ENCODE results near the gene NR2F6.
A peak's percentile ranks its signal among the peaks of the same experiment; 100 is the strongest.

The NR2F6 gene

GRCh38 chr19:17232258-17232657 is 13.5 kb downstream of the NR2F6 start:
- no peak for DNase-seq (ENCODE audit: insufficient read length, low spot score)
- TF ChIP-seq PAX5 (IDR thresholded peaks at IDR 0.05; ENCODE audit: insufficient read depth, low read length, severe bottlenecking): no peak
- TF ChIP-seq SPI1 (IDR thresholded peaks at IDR 0.05; ENCODE audit: low read depth, low read length): no peak
- no peak for TF ChIP-seq POLR2A (IDR thresholded peaks at IDR 0.05; ENCODE audit: low read depth, low read length)
- TF ChIP-seq TAF1 (IDR thresholded peaks at IDR 0.05; ENCODE audit: low read depth, low read length): no peak
- no peak for TF ChIP-seq POU2F2 (IDR thresholded peaks at IDR 0.05; ENCODE audit: low read depth, low read length)
- no peak for FAIRE-seq

DNA sequence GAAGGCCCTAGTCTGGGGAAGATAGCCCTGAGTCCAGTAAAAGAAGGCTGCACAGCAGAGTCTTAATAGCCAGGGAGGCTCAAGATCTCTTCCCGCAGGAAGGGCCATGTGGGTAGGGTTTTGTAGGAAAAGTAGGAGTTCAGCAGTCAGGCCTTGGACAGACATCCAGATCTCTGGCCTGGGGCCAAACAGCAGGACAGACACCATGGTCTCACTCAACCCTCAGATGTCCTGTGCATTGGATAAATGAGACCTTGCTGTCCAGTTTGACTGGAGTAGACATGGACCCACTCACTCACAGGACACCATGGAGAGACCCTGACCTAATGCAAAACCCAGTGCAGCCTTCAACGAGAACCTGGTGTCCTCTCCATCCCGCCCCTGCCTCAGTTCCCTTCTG is 15.8 kb downstream of the NR2F6 start:
- TF ChIP-seq TAF1 (IDR thresholded peaks at IDR 0.05; ENCODE audit: low read depth, low read length) (no peak), SPI1 (IDR thresholded peaks at IDR 0.05; ENCODE audit: low read depth, low read length) (no peak), POU2F2 (IDR thresholded peaks at IDR 0.05; ENCODE audit: low read depth, low read length) (no peak), POLR2AphosphoS5 (IDR thresholded peaks at IDR 0.05; ENCODE audit: low read depth, low read length) (no peak), PAX5 (IDR thresholded peaks at IDR 0.05; ENCODE audit: insufficient read depth, low read length, severe bottlenecking) (no peak), POLR2A (IDR thresholded peaks at IDR 0.05; ENCODE audit: low read depth, low read length) (no peak)
- no peak for DNase-seq (ENCODE audit: insufficient read length, low spot score)
- no peak for FAIRE-seq

GRCh38 chr19:17227798-17228367 is 17.8 kb downstream of the NR2F6 start:
- DNase-seq (ENCODE audit: insufficient read length, low spot score) (no peak), FAIRE-seq (no peak)
- no peak for TF ChIP-seq POLR2AphosphoS5 (IDR thresholded peaks at IDR 0.05; ENCODE audit: low read depth, low read length)
- TF ChIP-seq POLR2A (IDR thresholded peaks at IDR 0.05; ENCODE audit: low read depth, low read length): no peak
- no peak for TF ChIP-seq SPI1 (IDR thresholded peaks at IDR 0.05; ENCODE audit: low read depth, low read length)
- TF ChIP-seq PAX5 (IDR thresholded peaks at IDR 0.05; ENCODE audit: insufficient read depth, low read length, severe bottlenecking): no peak
- no peak for TF ChIP-seq POU2F2 (IDR thresholded peaks at IDR 0.05; ENCODE audit: low read depth, low read length)
- TF ChIP-seq TAF1 (IDR thresholded peaks at IDR 0.05; ENCODE audit: low read depth, low read length): no peak

DNA sequence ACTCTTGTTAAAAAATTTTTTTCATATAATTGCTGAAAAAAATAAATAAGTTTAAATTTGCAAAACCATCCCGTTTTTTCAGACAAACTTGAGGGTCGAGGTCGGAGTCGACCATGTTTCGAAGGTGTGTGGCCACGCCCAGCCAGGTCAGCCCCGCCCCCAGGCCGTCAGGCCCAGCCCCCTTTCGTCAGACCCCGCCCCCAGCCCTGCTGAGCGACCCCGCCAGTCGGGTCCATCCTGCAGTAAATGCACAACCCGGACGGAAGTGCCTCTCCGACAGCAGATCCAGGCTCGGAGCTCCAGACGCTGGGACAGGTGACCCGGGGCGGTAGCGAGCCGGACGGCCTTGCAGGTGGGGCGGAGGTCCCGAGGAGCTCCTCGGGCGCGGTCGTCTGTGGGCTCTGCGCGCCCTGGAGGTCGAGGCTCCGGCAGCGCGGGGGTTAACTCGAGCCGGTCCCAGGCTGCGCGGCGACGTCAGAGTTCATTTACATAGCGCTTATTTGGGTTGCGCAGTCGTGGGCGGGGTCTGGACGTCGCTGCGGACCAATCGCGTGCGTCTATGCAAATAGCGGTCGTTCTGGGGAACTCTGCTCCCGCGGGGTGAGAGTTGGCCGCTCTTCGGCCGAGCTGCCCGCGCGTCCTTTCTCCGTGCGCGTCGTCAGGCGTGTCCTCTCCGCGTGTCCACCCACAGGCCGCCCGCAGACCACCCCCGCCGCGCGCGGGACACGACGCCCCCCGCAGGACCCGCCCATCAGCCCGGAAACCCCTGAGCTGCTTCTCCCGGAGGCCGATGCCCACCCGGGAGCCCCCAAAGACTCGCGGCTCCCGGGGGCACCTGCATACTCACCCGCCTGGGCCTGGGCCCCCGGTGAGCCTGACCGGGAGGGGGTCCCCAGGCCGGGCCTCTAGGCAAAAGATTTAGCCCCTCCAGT is 19.5 kb downstream of the NR2F6 start, which contains the start of gene OCEL1:
TSS of gene OCEL1 (plus strand) at position 225 of the 932 bp plus-strand sequence. CDS start at position 247, 22 bp downstream.
- peak; percentile 94 for DNase-seq (ENCODE audit: insufficient read length, low spot score)
- peak; percentile 99 for TF ChIP-seq POU2F2 (IDR thresholded peaks at IDR 0.05; ENCODE audit: low read depth, low read length)
- peak; percentile 63; the same call in 1 of the 2 replicates for TF ChIP-seq TAF1 (IDR thresholded peaks at IDR 0.05; ENCODE audit: low read depth, low read length)
- peak; percentile 82 for TF ChIP-seq POLR2AphosphoS5 (IDR thresholded peaks at IDR 0.05; ENCODE audit: low read depth, low read length)
- TF ChIP-seq POLR2A (IDR thresholded peaks at IDR 0.05; ENCODE audit: low read depth, low read length): peak; percentile 79
- no peak for TF ChIP-seq PAX5 (IDR thresholded peaks at IDR 0.05; ENCODE audit: insufficient read depth, low read length, severe bottlenecking)
- no peak for TF ChIP-seq SPI1 (IDR thresholded peaks at IDR 0.05; ENCODE audit: low read depth, low read length)
- FAIRE-seq: peak; percentile 96

- DNase-seq (ENCODE audit: insufficient read length, low spot score): no peak
- TF ChIP-seq TAF1 (IDR thresholded peaks at IDR 0.05; ENCODE audit: low read depth, low read length): no peak
- TF ChIP-seq POLR2AphosphoS5 (IDR thresholded peaks at IDR 0.05; ENCODE audit: low read depth, low read length): no peak
- TF ChIP-seq POU2F2 (IDR thresholded peaks at IDR 0.05; ENCODE audit: low read depth, low read length): no peak
- no peak for TF ChIP-seq SPI1 (IDR thresholded peaks at IDR 0.05; ENCODE audit: low read depth, low read length)
- TF ChIP-seq POLR2A (IDR thresholded peaks at IDR 0.05; ENCODE audit: low read depth, low read length): no peak
- TF ChIP-seq PAX5 (IDR thresholded peaks at IDR 0.05; ENCODE audit: insufficient read depth, low read length, severe bottlenecking): no peak
- no peak for FAIRE-seq
Measured at GRCh38 chr19:17225053-17225452, 20.7 kb downstream of the NR2F6 start.

DNA sequence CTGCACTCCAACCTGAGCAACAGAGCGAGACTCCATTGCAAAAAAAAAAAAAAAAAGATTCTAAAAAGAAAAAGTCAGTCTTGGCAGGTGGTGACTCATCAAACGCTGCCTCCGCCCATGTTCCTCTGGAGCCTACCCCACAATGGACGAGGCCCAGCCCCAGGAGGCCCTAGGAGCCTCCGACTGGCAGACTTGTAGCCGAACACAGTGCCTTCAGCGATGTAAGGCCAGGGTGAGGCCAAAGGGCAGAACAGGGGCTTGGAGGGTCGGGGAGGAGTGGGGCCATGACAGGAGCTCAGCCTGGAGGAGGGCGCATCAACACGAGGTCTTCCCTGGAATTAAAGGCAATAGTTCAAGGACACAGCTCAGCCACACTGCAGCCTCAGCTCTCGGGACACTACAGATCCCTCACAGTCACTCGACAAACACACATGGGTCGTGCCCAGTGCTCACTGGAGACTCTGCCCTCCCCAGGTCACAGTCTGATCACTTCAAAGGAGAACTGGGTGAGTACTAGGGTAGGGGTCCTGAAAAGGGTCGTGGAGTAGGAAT is 25.4 kb downstream of the NR2F6 start:
- TF ChIP-seq POLR2AphosphoS5 (IDR thresholded peaks at IDR 0.05; ENCODE audit: low read depth, low read length): peak; percentile 56; the same call in 1 of the 2 replicates
- no peak for TF ChIP-seq POU2F2 (IDR thresholded peaks at IDR 0.05; ENCODE audit: low read depth, low read length)
- DNase-seq (ENCODE audit: insufficient read length, low spot score) (no peak), FAIRE-seq (no peak)

DNA sequence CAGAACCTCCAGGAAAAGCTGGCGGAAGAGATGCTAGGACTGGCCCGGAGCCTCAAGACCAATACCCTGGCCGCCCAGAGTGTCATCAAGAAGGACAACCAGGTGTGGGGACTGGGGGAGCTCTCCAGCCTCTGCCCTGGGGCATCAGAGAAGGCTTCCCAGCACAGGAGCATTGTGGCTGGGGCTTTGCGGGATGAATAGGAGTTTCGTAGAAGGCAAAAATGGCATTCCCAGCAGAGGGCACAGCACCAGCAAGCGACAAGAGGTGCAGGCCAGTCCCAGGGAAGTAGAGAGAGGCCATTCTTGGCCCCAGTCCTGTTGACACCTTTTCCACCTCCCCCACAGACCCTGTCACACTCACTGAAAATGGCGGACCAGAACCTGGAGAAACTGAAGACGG is 26.4 kb downstream of the NR2F6 start:
- FAIRE-seq (no peak), DNase-seq (ENCODE audit: insufficient read length, low spot score) (no peak)
- TF ChIP-seq SPI1 (IDR thresholded peaks at IDR 0.05; ENCODE audit: low read depth, low read length) (no peak), POLR2A (IDR thresholded peaks at IDR 0.05; ENCODE audit: low read depth, low read length) (no peak), POLR2AphosphoS5 (IDR thresholded peaks at IDR 0.05; ENCODE audit: low read depth, low read length) (no peak), PAX5 (IDR thresholded peaks at IDR 0.05; ENCODE audit: insufficient read depth, low read length, severe bottlenecking) (no peak), TAF1 (IDR thresholded peaks at IDR 0.05; ENCODE audit: low read depth, low read length) (no peak), POU2F2 (IDR thresholded peaks at IDR 0.05; ENCODE audit: low read depth, low read length) (no peak)

- no peak for DNase-seq (ENCODE audit: insufficient read length, low spot score)
- no peak for FAIRE-seq
- TF ChIP-seq TAF1 (IDR thresholded peaks at IDR 0.05; ENCODE audit: low read depth, low read length) (no peak), POU2F2 (IDR thresholded peaks at IDR 0.05; ENCODE audit: low read depth, low read length) (no peak), POLR2AphosphoS5 (IDR thresholded peaks at IDR 0.05; ENCODE audit: low read depth, low read length) (no peak), PAX5 (IDR thresholded peaks at IDR 0.05; ENCODE audit: insufficient read depth, low read length, severe bottlenecking) (no peak), POLR2A (IDR thresholded peaks at IDR 0.05; ENCODE audit: low read depth, low read length) (no peak), SPI1 (IDR thresholded peaks at IDR 0.05; ENCODE audit: low read depth, low read length) (no peak)
Measured at GRCh38 chr19:17216058-17216670, 29.6 kb downstream of the NR2F6 start.
